ENCODE results near the gene PPP1R13B.

DNA sequence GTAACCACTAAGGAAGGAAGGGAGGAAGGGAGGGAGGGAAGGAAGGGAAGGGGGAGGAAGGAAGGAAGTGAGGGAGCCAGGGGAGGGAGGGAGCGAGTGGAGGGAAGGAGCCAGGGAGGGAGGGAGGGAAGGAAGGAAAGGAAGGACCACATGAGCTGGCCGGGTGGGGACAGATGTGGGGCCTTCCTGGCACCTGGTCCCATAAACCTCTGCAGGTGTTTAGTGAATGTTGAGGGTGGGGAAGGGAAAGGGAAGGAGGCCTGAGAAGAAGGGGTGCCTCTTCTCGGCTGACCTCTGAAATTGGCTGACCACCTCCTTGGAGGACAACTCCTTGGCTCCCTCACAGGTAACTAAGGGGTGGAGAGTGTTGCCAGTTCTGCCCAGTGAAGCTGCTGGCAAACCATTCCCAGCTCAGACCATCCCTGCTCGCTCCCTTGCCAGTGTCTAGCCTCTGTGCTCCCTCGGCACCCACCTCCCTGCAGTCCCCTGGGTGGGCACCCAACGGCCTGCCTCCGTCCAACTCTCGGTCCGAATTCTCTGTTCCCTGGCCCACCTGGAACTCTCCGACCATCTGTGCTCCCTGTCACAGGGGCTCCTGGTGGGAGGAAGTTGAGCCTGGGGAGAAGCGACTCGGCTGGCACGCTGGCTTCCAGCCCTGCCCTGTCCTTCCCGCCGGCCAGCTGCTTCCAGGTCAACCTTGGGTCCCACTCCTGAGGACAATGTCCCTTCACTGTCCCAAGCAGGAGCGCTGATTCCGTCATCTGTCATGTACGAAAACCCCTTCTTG is 12.2 kb upstream of the PPP1R13B start:
- TF ChIP-seq, protein P1, sequence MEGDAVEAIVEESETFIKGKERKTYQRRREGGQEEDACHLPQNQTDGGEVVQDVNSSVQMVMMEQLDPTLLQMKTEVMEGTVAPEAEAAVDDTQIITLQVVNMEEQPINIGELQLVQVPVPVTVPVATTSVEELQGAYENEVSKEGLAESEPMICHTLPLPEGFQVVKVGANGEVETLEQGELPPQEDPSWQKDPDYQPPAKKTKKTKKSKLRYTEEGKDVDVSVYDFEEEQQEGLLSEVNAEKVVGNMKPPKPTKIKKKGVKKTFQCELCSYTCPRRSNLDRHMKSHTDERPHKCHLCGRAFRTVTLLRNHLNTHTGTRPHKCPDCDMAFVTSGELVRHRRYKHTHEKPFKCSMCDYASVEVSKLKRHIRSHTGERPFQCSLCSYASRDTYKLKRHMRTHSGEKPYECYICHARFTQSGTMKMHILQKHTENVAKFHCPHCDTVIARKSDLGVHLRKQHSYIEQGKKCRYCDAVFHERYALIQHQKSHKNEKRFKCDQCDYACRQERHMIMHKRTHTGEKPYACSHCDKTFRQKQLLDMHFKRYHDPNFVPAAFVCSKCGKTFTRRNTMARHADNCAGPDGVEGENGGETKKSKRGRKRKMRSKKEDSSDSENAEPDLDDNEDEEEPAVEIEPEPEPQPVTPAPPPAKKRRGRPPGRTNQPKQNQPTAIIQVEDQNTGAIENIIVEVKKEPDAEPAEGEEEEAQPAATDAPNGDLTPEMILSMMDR (conservative IDR thresholded peaks at IDR 0.05; ENCODE audit: low read depth in 2 of 2): no peak
- no peak for TF ChIP-seq POLR2AphosphoS5 (IDR thresholded peaks at IDR 0.05; ENCODE audit: low read depth)
- no peak for TF ChIP-seq EZH2phosphoT487 (IDR thresholded peaks at IDR 0.05; ENCODE audit: unreplicated experiment)
- no peak for TF ChIP-seq JUNB (IDR thresholded peaks at IDR 0.05; ENCODE audit: unreplicated experiment)
- TF ChIP-seq EZH2 (IDR thresholded peaks at IDR 0.05; ENCODE audit: low read depth, unreplicated experiment): no peak

Data from GM23338 (cell line).